ENCODE measurements around the gene GH1. TPM values are rescaled to one million over a fixed set of nuclear protein-coding genes. Genes with fewer than 3 reads are reported as not detected.
A peak's percentile ranks its signal among the peaks of the same experiment; 100 is the strongest.
"Not testable (repeated sequence)": the region's sequence is repeated elsewhere in the genome, so short reads cannot be mapped to it uniquely, and the experiment has no call there.

The GH1 gene
- total RNA-seq, 1 donor from 2014 or later: not detected

- not testable (repeated sequence) for ATAC-seq; DNase-seq (ENCODE audit: low spot score)
Observed at GRCh38 chr17:63901971-63902370, 16.7 kb downstream of the GH1 start.

DNA sequence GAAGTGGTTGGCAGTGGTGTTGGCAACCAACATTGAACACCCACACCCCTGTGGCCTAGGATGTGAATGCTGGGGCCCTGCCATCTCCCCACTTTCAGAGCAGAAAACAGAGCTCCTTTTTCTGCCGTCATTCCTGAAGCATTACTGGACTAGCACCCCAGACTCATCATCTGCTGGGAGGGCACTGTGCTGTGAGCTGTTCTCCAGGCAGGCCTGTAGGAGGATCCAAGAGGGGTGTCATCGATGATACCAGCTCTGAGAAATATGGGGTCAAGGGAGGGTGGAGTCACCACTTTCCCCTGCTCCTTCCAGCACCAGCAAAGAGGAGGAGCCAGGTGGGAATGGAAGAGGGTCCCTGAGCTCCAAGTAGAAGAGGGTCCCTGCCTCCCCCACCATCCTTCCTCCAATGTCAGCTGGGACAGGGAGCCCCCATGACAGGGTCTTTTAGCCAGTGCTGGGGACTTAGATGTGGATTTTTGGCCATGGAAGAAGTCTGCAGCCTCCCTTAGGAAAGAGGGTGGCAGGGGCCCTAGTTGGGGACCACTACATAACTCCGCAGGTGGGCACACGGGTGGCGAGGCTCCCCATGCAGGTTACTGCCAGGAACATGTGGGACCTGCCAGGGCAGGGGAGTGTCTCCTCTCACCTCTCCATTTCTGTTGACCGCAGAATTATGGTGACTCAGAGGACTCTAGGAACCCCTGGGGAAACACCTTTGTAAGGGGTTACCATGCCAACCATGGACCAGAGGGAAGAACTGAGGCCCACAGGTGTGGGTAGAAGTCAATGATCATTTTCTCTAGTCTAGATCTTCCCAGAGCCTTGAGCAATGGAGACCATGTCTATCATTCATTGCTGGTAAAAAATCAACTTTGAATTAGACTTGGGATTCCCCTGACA, 19.5 kb downstream of the GH1 start:
- not testable (repeated sequence) for ATAC-seq; DNase-seq (ENCODE audit: low spot score)

DNA sequence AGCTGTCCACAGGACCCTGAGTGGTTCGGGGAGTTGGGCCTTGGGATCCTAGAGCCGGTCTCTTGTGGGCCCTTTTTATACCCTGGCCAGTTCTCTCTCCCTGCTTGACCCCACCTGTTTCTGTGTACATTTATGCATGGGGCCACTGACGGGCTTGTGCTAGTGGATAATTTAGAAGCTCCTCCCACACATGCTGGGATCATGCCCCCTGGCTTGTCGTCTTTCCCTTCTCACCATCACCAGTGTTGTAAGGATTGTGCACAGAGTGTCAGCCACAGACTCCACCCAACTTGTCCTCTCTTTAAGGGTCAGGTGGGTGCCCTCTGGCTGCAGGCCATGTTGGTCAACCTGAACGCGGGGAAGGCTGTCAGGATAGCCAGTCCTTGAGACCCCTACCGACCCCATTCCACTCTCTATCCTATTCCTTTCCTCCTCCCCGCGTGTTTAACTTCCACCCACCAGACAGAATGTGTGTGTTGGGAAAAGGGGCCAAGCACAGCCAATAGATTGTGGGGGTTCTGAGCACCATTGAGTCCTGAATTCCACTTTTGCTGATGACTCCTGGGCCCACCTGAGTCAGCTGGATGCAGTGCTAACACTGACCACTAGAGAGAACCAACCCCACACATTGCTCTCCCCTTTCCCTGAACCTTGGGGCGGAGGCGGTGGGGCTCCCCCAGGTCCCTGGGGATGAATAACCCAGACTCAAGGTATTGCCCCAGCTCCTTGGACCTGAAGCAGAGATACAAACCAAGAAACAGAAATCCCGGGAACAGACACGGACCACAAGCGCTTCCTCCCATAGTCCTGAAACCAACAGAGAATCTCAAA, 21.9 kb downstream of the GH1 start, which contains the start of gene CSH1:
CSH1 (minus strand) TSS at position 51 of the 831 bp plus-strand sequence. CDS start 63 bp downstream, outside the sequence.
- DNase-seq (ENCODE audit: low spot score); ATAC-seq: not testable (repeated sequence)

DNA sequence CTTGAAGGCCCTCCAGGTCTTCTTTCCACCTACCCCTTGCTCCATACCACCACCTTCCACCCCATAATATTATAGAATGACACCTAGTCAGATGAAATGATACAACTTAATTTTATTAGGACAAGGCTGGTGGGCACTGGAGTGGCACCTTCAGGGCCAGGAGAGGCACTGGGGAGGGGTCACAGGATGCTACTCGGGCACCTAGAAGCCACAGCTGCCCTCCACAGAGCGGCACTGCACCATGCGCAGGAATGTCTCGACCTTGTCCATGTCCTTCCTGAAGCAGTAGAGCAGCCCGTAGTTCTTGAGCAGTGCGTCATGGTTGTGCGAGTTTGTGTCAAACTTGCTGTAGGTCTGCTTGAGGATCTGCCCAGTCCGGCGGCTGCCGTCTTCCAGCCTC, 23.8 kb downstream of the GH1 start:
- not testable (repeated sequence) for DNase-seq (ENCODE audit: low spot score); ATAC-seq

GRCh38 chr17:63894021-63894420, 24.6 kb downstream of the GH1 start:
- not testable (repeated sequence) for DNase-seq (ENCODE audit: low spot score); ATAC-seq

DNA sequence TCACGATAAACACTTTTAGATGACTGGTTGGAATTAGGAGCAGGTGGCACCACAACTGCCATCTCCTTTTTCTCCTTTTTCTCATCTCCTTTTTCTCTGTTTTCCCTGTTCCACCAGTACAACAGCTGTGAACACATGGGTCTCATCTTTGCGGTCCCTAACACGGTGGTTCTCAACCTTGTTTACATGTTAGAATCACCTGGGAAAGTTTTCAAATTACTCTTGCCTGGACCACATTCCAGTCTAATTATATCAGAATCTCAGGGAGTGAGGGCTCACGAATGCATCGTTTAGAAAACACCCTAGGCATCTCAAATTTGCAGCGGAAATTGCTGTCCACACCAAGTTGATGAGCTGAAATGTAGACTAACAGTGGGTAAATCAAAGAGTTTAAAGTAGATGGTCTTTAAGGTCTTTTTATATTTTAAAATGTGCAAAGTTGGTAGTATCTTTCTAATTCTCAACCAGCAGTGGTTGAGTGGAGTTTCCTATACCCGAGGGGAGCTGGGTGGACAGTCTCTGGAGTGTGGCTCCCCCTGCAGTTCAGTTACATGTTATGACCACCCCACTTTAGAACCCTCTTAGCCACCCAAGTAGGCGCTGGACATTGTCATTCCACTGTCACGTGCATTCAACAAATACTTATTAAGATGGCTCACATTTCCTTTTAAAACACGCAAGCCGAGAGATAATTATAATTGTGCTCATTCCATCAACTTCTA, 26.2 kb downstream of the GH1 start:
- ATAC-seq; DNase-seq (ENCODE audit: low spot score): not testable (repeated sequence)

DNA sequence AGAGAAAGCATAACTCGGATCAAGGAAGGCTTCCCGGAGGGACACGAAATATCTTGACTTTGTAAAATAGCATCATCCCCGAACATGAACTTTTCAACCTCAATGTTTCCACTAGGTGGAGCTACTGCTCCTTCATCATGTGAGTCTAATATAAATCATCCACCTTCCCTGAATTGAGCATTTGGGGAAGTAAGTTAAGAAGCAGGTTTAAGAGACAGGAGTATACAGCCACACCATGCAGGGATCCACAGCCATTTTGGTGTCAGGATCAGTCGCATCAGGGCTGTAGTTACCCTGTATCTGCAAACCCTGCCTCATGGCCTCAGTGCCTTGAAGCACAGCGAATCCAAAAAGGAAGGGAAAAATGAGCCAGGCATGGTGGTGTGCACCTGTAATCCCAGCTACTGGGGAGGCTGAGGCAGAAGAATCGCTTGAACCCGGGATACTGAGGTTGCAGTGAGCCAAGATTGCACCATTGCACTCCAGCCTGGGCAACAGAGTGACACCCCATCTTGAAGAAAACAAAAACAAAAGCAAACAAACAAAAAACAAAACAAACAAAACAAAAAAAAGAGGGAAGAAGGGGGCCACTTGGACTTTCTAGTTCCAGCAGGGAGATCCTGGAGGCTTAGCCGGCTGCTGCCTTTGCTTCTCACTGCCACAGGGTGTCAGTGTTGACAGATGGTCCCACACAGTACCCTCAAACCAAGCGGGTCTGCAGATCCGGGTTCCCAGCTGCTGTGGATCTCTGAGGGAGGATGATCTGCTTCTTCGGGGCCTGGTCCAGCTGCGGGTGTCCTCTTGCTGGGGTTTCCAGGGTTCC, 29.4 kb downstream of the GH1 start:
- peak; percentile 82 for ATAC-seq
- DNase-seq (ENCODE audit: low spot score): not testable (repeated sequence)

GRCh38 chr17:63885119-63885518, 33.5 kb downstream of the GH1 start:
- ATAC-seq; DNase-seq (ENCODE audit: low spot score): not testable (repeated sequence)

DNA sequence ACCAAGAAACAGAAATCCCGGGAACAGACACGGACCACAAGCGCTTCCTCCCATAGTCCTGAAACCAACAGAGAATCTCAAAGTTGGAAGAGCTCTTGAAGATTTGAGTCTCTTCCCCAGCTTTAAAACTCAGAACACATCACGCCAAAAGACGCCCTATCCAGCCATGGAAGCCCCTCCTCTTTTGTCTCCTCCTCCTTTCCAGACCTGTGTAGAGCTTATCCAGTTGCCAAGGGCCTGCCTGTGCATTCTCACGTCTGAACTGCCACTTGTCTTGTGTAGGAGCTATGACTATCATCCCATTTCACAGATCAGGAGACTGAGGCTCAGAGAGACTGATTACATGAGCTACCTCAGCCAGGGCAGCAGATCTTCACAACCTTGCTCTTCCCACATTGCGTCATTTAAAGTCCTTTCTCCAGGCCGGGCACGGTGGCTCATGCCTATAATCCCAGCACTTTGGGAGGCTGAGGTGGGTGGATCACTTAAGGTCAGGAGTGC, 36.0 kb downstream of the GH1 start:
- not testable (repeated sequence) for ATAC-seq; DNase-seq (ENCODE audit: low spot score)

GRCh38 chr17:63881935-63882601, 36.6 kb downstream of the GH1 start, which contains the start of gene GH2:
TSS of gene GH2 (minus strand) at chr17:63881944. CDS start at chr17:63881801, 143 bp downstream.
- ATAC-seq (peak; percentile 85), DNase-seq (ENCODE audit: low spot score) (peak; percentile 55)

DNA sequence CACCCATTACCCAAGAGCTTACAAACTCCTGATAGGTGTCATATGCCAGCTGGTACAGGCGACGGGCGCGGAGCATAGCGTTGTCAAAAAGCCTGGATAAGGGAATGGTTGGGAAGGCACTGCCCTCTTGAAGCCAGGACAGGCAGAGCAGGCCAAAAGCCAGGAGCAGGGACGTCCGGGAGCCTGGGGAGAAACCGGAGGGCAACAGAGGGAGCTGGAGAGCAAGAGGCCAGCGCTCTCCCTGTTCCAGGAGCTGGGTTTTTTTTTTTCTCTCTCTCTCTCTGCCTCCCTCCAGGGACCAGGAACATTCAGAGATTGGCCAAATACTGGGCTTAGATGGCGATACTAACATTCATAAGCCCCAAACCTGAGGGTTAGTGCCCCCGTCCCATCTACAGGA, 37.3 kb downstream of the GH1 start:
- ATAC-seq (peak; percentile 70), DNase-seq (ENCODE audit: low spot score) (peak; percentile 49)

- ATAC-seq (no peak), DNase-seq (ENCODE audit: low spot score) (no peak)
Observed at GRCh38 chr17:63880706-63881105, 37.9 kb downstream of the GH1 start.

- ATAC-seq; DNase-seq (ENCODE audit: low spot score): not testable (repeated sequence)
Observed at GRCh38 chr17:63878413-63878812, 40.2 kb downstream of the GH1 start.

GRCh38 chr17:63874693-63875092, 43.9 kb downstream of the GH1 start:
- DNase-seq (ENCODE audit: low spot score); ATAC-seq: not testable (repeated sequence)

DNA sequence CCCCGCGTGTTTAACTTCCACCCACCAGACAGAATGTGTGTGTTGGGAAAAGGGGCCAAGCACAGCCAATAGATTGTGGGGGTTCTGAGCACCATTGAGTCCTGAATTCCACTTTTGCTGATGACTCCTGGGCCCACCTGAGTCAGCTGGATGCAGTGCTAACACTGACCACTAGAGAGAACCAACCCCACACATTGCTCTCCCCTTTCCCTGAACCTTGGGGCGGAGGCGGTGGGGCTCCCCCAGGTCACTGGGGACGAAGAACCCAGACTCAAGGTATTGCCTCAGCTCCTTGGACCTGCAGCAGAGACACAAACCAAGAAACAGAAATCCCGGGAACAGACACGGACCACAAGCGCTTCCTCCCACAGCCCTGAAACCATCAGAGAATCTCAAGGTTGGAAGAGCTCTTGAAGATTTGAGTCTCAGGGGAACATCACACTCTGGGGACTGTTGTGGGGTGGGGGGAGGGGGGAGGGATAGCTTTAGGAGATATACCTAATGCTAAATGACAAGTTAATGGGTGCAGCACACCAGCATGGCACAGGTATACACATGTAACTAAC, 44.5 kb downstream of the GH1 start:
- not testable (repeated sequence) for ATAC-seq; DNase-seq (ENCODE audit: low spot score)

DNA sequence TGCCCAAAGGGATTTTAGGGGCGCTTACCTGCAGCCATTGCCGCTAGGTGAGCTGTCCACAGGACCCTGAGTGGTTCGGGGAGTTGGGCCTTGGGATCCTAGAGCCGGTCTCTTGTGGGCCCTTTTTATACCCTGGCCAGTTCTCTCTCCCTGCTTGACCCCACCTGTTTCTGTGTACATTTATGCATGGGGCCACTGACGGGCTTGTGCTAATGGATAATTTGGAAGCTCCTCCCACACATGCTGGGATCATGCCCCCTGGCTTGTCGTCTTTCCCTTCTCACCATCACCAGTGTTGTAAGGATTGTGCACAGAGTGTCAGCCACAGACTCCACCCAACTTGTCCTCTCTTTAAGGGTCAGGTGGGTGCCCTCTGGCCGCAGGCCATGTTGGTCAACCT, 45.1 kb downstream of the GH1 start, which contains the start of gene CSH2:
CSH2 (minus strand) TSS at position 101 of the 400 bp plus-strand sequence; CDS start at position 38, 63 bp downstream.
- ATAC-seq; DNase-seq (ENCODE audit: low spot score): not testable (repeated sequence)

DNA sequence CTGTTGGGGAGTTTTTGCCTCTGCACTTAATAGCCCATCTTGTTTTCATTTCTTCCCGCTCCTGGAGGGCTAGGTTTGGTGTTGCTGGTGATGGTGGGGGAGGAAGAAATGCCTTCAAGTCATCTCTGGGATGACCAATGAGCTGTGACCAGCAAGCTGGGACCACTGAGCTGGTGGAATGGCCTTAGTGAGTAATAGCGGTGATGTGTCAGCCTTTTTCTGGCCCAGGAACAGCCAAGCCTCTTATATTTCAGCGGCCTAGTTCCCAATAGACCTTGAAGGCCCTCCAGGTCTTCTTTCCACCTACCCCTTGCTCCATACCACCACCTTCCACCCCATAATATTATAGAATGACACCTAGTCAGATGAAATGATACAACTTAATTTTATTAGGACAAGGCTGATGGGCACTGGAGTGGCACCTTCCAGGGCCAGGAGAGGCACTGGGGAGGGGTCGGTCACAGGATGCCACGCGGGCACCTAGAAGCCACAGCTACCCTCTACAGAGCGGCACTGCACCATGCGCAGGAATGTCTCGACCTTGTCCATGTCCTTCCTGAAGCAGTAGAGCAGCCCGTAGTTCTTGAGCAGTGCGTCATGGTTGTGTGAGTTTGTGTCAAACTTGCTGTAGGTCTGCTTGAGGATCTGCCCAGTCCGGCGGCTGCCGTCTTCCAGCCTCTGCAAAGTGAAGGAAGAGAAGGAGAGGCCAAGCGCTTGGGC, 46.8 kb downstream of the GH1 start:
- not testable (repeated sequence) for ATAC-seq; DNase-seq (ENCODE audit: low spot score)

DNA sequence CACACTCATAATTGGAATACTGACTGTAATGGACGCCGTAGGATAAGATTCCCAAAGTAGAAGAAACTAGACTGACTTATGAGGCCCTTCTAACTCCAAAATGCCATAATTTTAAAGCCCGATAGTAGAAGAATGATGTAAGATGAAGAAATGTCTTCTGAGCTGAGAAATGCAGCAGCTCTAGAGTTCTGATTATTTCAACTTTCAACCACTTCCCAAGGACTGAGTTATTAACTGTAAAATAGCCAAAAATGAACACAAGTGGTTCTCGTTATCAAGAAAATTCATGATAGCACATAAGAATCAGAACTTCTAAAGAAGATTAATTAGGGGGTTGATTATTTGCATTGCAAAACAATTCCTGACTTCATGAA, 48.4 kb downstream of the GH1 start:
- not testable (repeated sequence) for ATAC-seq; DNase-seq (ENCODE audit: low spot score)
